ENCODE data around the gene TMED6. TPM values are rescaled to one million over a fixed set of nuclear protein-coding genes. Genes with fewer than 3 reads are reported as not detected.

TMED6 gene
- polyA plus RNA-seq (2014; cell fraction: cytosol; rRNA removed): 0.76 TPM in 1 of 2 replicates, not detected in the other
- not detected in 2 replicates for polyA plus RNA-seq (2014; cell fraction: nucleus; rRNA removed)

DNA sequence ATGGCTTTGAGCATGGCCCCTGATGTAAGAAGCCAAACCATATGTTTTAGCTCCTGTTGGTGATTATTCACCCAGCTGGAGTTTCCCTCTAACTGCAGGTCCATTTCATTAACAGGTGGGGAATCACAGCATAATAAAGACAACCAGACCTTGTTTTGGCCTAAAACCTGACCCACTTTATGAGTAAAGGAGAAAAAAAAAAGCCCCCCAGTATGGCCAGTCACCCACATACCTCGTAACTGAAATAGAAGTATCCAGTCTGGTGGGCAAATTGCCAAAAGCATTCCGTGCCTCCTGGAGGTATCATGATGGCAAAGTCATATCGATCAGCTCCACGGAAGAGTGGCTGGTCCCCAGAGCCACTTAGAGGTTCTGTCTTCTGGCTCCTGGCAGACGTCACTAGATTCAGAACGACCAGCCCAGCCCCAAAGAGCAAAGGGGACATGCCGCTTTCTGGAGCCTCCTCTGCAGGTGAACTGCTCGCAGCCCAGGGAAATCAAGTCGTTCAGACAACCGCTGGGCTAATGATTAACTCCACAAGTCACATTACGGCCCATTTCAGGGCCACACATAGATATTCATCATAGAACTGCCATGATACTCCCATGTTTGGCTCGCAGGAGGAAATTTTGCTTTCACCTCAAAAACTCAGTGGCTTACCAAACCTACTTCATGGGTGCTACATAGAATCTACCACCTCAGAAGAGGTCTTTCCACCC, at the start of gene TMED6:
Gene TMED6, minus strand, starts transcription at position 478 of the 719 bp plus-strand sequence. Its CDS starts 33 bp downstream, at position 445.
- no peak for DNase-seq (ENCODE audit: low spot score)

DNA sequence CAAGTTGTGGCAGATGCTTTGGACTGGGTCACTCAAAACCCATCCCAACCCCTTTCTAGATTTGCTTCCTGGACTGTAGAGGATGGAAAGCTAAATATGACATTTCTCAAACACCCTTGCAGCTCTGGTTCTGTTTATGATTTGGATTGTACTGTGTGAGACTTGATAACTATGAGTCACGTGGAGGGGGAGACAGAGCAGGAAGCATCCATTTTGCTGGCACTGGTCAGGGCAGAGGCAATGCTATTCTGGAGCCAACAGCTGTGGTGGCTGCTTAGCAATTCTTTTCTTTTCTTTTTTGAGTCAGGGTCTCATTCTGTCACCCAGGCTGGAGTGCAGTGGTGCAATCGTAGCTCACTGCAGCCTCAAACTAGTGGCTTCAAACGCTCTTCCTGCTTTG, 47.8 kb upstream of the TMED6 start:
- no peak for DNase-seq (ENCODE audit: low spot score)

GRCh38 chr16:69397821-69398521, 46.4 kb upstream of the TMED6 start:
- DNase-seq (ENCODE audit: low spot score): peak; percentile 66

DNA sequence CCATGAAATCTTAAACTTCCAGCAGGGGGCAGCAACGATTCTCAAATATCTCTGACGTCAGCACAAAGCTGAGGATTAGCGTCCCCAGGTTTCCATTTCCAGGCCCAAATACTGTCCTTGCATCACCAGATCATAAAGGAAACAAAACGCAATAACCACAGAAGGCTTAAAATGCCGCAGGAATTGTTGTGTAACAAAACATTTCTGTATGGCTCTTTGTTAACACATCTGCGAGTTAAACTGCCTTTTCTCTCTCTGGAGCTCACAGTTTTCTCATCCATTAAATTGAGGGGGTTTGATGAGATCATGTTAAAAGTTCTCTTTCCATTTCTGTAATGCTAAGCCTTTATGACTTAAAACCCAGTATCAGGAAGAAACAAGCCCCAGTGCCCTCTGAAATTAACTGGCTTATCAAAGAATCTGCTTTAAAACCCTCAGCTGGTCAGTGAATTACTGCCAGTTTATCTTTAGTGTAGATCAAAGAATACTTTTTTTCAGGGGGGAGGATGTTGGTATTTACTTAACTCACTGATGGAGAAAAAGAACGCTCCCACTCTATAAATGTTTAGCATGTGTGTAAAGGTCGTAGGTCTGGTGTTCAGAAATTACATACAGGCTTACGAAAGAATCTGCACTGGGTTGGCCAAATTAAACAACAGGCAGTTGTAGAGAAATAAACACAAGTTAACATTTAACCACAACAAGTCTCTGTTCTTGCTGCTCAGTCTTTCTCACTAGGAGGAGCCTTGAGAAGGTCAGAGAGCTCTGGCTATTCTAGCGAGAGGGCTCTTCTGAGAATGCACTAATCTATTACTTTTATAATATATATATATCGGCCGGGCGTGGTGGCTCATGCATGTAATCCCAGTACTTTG, 44.8 kb upstream of the TMED6 start:
- DNase-seq (ENCODE audit: low spot score): peak; percentile 79

- no peak for DNase-seq (ENCODE audit: low spot score)
Observed at GRCh38 chr16:69395859-69396186, 44.2 kb upstream of the TMED6 start.

DNA sequence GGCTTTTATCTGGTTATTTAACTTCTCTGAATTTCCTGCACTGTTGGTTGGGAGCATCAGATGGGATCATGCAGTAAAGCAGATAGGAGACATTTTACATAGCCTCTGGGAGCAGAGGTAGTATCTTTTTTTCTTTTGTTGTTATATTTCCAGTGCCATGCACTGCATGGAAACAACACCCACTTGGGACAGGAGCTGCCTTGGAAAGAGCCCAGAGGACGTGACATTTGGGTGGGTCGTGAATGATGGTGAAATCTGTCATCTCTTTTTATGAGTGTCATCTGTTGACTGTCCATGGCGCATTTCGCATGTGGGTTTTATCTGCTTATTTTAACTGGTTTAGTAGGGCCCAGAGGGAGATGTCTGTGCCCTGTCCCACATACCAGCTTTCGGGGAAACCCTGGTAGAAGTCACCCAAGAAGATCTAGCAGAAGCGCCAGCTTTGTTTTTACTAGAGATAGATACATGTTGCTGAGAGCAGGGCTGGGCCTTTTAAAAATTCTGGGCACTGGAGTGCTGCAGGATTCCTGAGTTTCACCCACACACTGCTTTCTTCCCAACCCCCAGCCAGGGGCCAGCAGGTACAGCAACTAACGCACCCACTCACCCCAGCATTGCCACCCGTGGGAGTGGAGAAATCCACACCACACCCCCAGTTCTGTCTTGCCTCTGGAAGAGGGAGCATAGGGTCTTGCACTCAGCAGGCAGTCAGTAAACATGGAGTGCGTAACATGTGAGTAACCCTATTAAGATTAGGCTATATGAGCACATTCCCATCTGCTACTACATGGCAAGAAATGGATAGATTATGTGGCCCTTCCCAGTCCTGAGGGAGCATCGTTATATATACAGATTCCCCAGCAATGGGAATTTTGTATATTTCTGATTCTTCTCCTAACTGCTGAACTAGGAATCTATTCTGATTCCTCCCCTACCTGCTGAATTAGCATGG, 42.6 kb upstream of the TMED6 start:
- no peak for DNase-seq (ENCODE audit: low spot score)

DNA sequence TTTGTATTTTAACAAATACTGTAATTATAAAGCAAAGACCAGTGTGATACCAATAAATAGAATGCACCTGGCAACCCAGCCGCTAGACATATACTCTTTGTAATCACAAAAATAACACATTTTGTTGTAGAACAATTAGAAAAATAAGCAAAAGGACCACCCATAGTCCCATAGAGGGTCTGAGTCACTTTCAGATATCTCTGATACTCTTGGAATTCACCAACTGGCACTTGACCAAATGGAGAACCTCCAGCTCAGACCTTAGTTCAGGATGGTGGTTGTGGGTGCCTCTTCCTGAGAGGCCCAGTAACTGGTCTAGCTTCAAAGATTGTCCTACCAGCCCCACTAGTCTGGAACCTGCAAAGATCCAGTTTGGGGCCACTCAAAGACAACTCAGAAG, 35.0 kb upstream of the TMED6 start:
- DNase-seq (ENCODE audit: low spot score): no peak

- DNase-seq (ENCODE audit: low spot score): no peak
Observed at GRCh38 chr16:69384974-69385373, 33.4 kb upstream of the TMED6 start.

GRCh38 chr16:69382421-69382820, 30.8 kb upstream of the TMED6 start:
- no peak for DNase-seq (ENCODE audit: low spot score)

DNA sequence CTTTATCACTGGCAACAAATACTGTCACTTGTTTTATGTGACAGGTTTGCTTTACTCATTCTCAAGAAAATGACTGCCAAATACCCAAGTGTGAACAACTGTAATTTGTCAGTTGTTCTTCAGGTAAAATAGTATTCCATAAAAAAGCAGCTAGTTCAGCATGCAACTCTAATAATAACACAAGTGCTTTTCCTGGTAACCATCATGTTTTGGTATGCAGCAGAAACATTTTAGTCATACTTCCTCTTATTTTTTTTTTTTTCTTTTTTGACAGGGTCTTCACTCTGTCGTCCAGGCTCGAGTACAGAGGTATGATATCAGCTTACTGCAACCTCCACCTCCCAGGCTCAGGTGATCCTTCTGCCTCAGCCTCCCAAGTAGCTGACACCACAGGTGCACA, 29.6 kb upstream of the TMED6 start:
- DNase-seq (ENCODE audit: low spot score): no peak

- no peak for DNase-seq (ENCODE audit: low spot score)
Observed at GRCh38 chr16:69378760-69379159, 27.2 kb upstream of the TMED6 start.

GRCh38 chr16:69378036-69378435, 26.4 kb upstream of the TMED6 start:
- no peak for DNase-seq (ENCODE audit: low spot score)

GRCh38 chr16:69376393-69377059, 24.9 kb upstream of the TMED6 start:
- DNase-seq (ENCODE audit: low spot score): no peak

- no peak for DNase-seq (ENCODE audit: low spot score)
Observed at GRCh38 chr16:69373019-69373418, 21.4 kb upstream of the TMED6 start.

GRCh38 chr16:69371564-69371963, 20.0 kb upstream of the TMED6 start:
- no peak for DNase-seq (ENCODE audit: low spot score)

DNA sequence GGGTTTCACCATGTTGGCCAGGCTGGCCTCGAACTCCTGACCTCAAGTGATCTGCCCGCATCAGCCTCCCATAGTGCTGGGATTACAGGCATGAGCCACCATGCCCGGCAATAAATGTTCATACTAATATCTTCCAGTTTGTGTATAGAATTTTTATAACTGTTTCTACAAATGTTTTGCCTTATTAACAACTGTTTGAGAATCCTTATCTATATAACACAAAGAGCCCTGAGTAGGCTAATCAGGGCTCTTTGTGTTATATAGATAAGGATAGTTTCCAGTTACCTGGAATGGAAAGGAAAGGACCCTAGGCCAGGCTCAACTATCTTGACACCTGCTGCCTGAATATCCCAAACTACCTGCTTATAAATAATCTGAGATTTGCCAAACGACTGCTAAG, 17.3 kb upstream of the TMED6 start:
- no peak for DNase-seq (ENCODE audit: low spot score)

DNA sequence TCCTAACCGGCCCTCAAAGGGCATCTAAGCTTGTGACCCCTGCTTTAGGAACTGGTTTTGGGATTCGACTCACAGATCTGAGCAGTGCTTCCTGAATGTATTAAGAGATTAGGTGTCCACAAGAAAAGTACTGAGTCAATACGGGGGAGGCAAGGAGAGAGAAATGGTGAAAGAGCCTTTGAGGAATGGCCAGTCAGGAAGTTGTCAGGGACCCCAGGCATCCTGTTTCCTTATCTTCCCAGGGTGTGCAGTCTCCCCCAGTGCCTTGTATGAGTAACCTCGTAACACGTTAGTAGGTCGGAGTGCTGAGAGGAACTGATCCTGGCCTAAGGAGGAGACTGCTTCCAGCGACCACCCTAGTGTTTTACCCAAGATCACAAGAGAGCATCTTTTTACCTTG, 16.4 kb upstream of the TMED6 start:
- no peak for DNase-seq (ENCODE audit: low spot score)

GRCh38 chr16:69366431-69366830, 14.8 kb upstream of the TMED6 start:
- no peak for DNase-seq (ENCODE audit: low spot score)

DNA sequence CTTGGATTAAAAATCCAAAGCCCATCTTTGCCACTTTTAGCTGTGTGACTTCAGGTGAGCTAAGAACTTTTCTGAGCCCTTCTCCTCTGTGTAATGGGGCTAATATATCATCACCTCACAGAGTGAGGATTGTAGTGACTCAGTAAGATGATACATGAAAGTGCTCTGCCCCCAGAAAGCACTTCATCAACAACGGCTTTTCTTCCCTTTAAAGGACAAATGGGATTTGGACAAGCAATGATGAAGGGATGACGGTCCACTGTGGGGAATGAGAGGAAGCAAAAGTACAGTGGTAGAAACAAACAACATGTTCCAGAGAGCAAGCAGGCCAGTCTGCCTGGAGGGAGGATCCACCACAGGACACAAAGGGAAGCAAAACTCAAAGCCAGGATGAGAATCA, 14.3 kb upstream of the TMED6 start:
- DNase-seq (ENCODE audit: low spot score): no peak

- no peak for DNase-seq (ENCODE audit: low spot score)
Observed at GRCh38 chr16:69364088-69364487, 12.5 kb upstream of the TMED6 start.

Measured in SK-N-DZ (cell line).